T-helper 22 cell (primary cell): ENCODE data around the gene EHBP1L1.
A peak's percentile ranks its signal among the peaks of the same experiment; 100 is the strongest.

Source experiments
- DNase-seq: peaks from one replicate; pipeline ENCODE4 v3.0.0-alpha.2; 2020; ENCODE audit warnings: low read depth

The EHBP1L1 gene

DNA sequence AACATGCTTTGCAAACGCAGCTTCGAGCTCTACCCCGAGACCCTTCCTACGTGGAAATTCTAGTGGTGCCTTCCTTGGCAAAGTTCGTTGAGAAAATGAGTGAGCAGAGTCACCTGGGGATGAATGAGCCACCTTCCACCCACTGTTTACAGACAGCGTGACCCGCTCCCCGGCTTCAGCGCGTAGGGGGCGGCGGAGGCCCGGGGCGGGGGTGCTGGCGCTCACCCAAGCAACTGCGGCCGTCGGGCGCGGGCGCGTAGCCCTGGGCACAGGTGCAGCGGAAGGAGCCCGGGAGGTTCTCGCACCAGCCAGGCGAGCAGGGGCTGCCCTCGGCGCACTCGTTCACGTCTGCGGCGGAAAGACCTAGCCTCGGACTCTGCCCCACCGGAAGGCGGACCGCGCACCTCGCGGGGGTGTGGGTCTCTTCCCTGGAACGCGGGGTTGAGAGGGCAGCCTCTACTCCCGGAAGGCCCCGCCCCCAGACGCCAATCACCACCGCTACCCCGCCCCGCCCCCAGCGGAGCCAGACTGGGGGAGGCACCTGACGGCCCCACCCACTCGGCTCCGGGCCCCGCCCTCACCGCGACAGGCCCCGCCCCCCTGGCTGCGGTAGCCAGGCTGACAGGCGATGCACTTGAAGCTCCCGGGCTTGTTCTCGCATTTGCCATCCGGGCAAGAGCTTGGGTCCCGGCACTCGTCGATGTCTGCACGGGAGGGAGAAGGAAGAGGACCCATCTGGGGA is 29.5 kb upstream of the EHBP1L1 start:
- DNase-seq = peak; percentile 97

DNA sequence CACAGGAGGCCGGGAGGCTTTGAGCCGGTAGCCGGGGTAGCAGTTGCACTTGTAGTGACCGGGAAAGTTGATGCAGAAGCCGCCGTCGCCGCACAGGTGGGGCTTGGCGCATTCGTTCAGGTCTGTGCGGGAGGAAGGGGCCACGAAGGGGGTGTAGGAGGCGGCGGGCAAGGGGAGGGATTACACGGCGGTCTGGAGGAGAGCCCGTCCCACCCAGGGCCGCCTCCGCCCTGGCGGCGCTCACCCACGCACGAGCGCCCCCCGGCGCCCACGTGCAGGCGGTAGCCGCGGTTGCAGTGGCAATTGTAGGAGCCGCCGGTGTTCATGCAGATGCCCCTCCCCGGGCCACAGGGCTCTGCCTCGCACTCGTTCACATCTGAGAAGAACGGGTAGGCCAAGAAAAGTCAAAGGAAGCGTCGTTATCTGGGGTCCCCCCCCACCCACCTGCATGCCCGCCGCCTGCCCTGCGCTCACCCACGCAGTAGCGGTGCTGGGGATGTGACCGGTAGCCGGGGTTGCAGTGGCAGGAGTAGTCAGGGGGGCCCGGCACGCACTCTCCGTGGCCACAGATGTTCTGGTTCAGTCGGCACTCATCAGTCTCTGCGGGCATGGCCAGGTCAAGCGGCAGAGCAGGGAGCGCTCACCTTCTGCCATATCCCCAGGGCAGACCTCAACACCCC is 28.3 kb upstream of the EHBP1L1 start:
- DNase-seq = no peak

DNA sequence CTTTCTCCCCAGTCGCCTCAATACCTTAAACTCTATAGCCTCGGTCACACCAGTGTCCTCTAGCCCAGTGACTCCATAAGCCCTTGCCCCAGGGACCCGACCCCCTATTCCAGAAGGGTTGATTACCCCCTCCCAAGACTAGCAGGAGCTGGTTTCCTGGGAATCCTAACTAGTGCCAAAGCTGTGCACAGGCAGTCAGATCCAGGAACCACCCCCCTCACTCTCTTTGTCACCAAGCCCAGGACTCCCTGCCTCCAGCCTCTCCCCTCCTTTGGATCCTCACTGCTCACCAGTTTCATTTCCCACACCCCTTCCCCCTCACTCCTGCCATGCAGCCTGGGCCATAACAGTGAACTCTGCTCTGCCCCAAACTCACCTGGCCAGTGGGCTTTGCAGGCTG is 27.5 kb upstream of the EHBP1L1 start:
- no peak for DNase-seq

DNA sequence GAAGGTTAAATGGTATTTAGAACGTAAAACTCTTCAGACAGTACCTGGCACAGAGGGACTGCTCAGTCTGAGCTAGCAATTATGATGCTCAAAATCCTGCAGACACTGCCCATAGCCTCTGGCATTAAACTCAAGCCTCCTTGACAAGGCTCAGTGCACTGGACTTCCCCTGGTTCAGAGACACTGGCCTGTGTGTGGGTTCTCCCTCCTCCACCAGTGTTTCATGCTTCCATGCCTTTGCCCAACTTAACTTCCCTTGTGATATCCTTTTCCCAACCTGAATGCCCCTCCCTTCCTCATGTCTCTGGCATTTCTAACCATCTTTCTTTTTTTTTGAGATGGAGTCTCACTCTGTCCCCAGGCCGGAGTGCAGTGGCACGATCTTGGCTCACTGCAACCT is 26.8 kb upstream of the EHBP1L1 start:
- DNase-seq = no peak

DNA sequence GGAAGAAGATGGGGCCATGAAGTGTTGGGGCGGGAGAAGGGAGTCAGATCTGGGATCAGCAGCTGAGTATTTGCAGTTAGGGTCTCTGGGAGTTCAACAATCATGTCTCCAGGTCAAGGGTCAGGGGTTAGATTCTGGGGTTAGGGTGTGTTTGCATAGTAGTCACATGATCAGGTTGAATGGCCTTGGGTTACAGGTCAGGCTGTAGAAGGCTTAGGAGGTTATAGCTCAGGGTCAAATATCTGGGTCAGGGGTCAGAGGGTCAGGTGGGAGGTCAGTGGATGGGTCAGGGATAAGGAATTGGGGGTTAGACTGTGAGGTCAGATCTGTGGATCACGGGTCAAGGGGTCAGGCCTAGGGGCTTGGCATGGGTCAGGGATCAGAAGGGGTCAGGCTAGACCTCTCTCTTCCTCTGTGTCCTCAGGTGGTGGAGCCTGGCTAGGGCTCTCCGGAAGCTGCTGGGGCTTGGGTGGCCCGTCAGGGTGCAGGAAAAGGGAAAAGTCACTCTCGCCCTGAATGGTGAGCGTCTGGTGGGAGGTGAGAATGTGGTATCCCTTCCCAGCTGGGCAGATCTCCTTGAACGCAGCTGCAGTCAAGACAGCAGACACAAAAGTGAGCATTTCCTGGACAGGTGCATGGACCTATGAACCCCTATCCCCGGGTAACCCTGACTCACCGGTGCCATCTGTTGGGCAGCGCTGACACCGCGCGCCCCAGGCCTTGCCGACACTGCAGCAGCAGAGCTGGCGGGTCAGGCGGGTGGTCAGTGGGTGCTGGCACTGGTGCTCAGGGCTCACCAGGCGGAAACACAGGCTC is 24.1 kb upstream of the EHBP1L1 start:
- DNase-seq = no peak

DNA sequence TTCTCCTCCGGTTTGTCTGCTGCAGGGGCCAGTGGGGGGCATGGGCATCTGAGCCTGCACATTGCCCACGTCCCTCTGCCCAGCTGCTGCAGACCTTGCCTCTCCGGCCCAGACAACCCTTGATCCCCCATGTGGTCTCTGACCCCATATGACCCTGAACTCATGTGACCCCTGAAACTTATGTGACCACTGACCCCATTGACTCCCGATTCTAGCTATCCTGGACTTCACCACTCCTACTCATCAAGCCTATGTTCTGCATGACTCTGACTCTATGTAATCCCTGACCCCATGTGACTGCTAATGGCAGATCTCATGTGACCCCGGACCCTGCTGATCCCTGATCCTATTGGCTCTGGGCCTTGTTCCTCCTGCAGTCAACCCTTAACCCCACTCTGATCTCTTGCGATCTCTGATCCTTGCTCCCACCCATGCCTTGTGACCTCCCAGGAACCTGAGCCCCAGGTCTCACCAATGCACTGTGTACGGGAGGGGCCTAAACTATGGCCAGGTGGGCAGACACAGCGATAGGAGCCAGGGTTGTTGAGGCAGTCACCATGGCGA is 23.4 kb upstream of the EHBP1L1 start:
- no peak for DNase-seq

DNA sequence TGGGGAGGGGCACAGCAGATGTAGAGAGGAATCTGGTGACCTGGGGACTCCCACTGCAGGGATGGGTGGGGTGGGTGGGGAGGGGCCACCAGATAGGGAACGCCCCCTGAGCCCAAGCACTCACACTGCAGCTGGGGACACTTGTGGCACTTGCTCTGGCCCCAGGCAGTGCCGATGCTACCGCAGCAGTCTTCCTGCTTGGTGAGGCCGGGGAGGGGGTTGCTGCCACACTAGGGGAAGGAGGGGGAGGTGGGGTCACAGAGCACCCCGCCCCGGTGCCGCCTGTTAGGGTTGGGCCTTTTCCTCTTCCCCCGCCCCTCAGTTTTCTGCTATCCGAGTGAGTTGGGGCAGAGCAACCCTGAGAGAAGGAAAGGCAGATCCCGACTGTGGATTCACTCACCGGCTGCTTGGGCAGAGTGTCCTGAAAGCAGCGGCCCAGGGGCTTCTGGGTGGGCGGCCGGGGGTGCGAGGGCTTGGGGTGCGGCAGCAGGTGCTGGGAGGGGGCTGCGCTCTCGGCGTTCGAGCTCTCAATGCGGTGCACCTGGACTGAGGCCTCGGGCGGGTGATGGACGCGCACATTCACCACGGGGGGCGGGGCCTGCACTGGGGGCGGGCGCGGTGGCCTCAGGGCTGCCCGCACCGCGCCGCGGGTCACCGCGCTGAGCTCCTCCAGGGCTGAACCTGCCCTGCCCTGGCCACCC is 22.4 kb upstream of the EHBP1L1 start:
- DNase-seq = peak; percentile 70

DNA sequence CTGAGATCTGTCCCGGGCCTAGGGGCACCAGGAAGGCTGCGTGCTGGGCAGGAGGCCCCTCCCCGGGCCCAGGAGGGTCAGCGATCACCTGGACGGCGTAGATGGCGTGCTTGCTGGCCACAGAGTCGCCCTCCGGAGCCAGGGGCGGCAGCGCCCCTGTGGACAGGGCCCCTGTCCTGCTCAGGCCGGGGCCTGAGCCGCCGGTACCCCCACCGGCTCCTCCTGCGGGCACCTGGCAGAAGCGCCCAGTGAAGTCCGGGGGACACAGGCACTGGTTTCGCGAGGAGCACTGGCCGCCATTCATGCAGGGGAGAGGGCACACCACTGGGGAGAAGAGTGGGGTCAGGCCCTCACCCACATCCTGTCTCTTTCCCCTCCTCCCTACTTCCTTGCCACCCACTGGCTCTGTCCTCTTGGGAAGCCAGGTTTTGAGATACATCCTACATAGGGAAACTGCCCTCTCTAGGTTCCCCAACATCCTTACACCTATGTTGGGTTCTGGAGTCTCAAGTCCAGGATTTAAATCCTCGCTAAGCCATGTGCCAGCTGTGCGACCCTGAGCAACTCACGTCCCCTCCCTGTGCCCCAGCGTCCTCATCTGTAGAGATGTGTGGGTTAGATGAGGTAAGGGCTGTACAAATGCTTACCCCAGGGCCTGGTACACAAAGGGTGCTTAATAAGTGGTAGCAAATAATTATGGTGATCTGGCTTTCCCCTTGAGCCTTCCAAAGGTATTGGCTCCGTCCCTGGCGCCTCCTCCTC is 21.6 kb upstream of the EHBP1L1 start:
- no peak for DNase-seq

DNA sequence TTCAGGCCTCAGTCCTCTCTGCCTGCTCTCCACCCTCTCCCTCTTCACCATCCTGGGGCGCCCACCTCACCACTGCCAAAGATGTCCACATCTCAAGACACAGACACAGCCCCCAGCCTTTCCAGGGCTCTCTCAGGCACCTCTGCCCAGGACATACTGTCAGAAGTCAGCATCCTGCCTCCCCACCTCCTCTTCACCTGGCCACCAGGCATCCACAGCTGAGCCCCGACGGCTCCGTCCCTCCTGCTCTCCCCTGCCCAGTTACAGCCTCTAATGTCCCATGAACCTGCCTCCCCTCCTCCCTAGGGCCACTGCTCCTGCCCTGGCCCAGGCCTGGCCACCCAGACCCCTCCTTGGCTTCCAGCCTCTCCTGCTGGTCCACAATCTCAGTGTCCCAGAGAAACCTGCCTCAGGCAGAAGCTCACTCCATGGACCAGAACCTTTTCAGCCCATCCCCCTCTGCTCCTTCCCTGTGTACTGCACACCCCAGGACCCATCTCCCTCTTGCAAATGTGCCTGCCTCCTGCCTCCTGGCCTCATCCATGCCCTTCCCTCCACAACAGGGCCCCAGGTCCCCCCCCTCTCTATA is 20.9 kb upstream of the EHBP1L1 start:
- DNase-seq = no peak

DNA sequence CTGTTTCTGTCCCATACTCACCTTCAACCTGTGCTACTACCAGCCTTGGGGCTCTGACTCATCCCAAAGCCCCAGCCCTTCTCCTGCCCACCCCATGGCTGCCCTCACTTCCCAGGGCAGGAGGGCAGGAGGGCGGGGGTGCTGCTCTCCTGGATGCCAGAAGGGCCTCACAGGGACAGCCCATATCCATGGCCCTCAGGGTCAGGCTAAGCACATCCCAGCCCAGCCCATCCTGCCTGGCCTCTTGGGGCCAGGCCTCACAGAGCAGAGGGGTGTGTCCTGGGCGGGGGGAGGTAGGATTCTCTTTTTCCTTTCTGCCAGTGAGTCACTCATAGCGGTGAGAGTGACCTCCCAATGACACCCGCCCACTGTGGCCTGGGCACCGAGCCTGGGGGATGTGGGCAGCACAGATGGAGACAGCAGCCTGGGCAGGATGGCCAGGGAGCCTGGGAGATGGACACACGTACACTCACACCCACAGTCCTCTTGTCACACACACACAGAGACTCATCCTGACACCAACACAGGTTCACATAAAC is 20.1 kb upstream of the EHBP1L1 start:
- DNase-seq = no peak

DNA sequence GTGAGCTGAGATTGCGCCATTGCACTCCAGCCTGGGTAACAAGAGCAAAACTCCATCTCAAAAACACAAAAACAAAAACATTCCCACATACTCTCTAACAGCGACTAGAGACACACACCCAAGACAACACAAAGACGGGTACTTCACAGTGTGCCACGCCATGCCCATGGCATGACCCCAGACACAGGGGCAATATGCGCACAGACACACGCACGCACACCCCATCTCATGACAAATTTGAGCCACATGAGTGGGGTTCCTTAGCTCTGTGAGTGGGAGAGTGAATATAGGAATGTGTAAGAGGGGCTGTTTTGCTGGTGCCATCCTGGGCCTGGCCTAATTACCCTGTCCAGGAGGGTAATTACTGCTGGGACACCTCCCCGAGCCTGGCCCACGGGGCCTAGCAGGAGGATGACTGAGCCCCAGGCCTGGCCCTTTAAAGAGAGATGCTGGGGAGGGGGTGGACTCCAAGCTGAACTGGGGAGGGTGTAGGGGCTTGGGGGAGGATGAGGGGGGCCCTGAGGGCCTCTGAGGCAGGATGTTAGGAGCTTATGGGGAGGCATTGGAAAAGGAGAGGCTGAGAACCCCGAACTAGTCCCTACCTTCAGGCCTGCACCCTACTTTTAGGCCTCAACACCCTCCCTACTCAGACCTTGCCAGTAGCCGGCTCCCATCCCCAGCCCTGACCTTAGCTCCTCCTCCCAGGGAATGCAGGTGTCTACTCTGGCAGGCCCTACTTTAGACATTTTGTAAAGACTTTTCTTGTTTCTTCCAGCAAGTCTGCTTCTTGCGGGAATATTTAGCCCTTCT is 19.2 kb upstream of the EHBP1L1 start:
- no peak for DNase-seq

DNA sequence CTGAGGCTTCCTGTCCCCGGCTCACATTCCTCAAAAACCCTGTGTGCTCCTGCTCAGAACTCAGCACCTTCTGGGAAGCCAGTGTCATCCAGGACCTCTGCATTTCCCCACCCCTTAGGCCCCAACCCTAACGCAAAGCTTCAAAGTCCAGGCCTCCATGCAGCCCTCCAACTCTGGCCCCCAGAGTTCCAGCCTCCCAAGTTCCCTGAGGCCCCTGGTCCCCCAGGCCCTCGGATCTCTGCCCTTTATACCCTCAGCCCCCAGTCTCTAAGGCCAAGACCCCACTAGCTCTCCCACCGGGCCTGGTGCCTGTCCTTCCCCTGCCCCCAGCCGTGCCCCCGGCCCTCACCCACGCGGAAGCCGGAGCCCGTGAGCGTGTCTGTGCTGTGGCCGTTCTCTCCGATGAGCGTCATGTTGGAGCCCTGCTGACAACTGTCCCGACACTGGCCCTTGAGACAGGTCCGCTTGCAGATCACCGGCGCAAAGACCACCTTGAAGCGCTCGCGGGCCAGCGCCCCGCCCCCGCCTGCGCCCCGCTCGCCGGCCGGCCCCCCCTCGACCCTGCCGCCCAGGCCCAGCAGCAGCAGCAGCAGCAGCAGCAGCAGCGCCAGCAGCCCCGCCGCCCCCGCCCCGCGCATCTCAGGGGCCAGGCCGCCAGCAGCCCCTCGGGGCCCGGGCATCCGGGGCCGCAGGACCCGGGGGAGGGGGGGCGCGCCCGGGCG is 18.4 kb upstream of the EHBP1L1 start:
- no peak for DNase-seq

DNA sequence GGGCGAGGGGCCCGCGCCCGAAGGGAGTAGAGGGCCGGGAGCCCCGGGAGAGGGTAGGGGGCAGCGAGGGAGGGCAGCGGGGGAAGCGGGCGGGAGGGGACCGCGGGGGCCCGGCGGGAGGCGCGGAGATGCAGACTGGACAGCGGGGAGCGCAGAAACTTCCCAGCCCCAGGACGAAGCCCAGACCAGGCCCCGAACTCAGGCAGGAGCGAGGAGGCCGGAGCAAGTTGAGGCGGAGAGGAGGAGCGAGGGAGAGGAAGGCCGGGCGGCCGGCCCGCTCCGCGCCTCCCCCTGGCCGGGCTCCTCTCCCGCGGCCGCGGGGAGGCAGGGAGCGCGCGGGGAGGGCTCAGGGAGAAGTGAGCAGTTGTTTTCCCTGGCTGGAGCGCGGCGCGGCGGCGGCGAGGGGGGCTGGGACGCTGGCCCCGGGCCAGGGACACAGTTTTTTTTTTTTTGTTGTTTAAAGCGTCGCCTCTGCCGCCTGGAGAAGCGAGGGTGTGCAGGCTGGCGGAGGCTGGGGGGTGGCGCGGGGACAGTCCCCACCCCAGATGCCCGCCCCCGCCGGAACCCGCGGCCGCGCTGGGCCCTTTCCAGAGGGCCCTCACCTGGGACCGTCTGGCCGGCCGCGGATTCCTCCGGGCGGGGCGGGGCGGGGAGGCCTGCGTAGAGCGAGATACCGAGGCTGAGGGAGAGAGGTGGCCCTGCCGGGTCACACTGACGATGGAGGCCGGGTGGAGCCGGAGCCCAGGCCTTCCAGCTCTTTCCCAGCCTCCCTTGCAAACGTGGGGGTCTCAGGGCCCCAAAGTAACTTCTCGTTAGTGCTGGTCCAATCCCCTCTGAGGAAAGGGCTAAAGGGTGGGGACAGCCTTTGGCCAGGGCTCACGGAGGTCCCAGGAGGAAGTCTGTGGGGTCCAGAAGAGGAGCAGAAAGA is 17.6 kb upstream of the EHBP1L1 start, which contains the start of gene LTBP3:
TSS of gene LTBP3 (minus strand) at position 358 of the 928 bp plus-strand sequence. CDS start 400 bp downstream, outside the sequence.
- peak; percentile 41 for DNase-seq

DNA sequence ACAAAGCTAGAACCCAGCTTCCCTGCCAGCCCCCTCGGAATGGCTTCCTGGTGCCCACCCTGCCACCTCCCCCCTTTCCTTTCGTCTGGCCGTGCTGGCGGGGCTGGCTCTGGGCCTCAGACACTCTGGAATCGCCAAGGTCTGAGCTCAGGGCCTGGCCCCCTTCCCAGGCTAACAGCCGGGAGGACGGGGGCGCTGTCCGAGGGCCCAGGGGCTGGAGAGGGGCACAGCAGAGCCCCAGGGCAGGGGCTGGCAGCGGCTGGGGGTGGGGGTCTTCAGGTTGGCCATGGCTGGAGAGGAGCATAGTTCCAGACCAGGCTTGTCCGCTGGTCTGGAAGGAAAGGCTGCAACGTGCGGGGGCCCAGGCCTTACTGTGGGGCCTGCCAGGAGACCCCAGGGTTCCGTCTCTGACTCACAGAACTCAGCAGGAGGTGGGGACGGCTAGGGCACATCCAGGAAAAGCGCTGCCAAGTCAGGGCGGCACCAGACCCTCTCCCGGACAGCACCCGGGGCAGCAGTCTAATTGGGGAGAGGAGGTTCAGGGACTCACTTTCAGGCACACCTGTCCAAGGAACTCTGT is 16.8 kb upstream of the EHBP1L1 start:
- no peak for DNase-seq

DNA sequence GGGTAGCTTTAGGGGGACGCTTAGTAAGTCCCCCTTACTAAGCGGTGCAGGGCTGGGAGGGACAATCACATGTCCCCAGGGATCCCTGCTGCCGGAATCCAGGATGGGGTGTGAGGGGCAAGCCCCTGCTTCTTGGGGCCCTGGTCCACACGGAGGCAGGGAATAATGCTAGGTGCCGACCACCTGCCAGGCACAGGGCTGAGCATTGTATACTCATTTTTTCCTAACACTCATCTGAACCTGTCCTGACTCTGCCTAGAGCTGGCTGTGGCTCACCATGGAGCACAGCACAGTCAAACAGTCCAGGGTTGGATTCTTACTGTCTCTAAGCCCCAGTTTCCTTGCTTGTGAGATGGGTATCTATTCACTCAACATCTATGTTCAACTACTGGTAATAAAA is 16.3 kb upstream of the EHBP1L1 start:
- no peak for DNase-seq

DNA sequence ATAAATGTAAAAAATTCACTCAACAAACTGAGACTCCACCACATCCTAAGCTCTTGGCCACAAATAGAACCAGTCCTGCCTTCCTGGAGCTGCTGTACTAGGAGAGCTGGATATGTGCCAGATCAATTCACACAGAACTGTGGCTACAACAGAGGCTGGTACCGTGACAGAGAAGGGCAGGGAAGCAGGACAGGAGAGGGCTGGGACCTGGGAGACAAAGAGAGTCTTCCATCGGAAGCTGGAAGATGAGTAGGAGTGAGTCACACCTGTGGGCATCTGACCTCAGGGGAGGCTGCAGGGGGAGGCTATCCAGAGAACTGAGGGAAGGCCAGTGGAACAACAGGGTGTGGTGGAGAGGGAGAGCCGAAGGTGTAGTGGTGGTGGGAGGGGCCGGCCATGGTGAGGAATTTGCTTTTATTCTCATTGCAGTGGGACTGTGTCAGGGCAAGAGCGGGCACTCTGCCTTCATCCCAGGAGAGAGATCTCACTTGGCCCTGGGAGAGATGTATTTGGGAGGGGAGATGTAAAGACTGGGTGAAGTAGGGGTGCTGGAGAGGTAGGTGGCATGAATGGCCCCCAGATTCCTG is 15.8 kb upstream of the EHBP1L1 start:
- no peak for DNase-seq
